Activated gamma-delta T cell treated with Interleukin-2 at 50 U/mL for 16 hours (primary cell): ENCODE data around the gene VPS9D1.
A peak's percentile ranks its signal among the peaks of the same experiment; 100 is the strongest.
"Not testable (repeated sequence)": the region's sequence is repeated elsewhere in the genome, so short reads cannot be mapped to it uniquely, and the experiment has no call there.

Experiments used
- DNase-seq: peaks from one replicate; pipeline ENCODE4 v3.0.0-alpha.2; 2020

VPS9D1 gene

GRCh38 chr16:89691986-89692569 lies 28.6 kb downstream of the VPS9D1 start:
- no peak for DNase-seq

GRCh38 chr16:89691231-89691985 lies 29.3 kb downstream of the VPS9D1 start:
- no peak for DNase-seq

GRCh38 chr16:89690392-89690901 lies 30.3 kb downstream of the VPS9D1 start:
- no peak for DNase-seq

- not testable (repeated sequence) for DNase-seq
Measured at GRCh38 chr16:89689621-89690020, 31.1 kb downstream of the VPS9D1 start.

- no peak for DNase-seq
Measured at GRCh38 chr16:89689142-89689541, 31.6 kb downstream of the VPS9D1 start.

GRCh38 chr16:89688395-89688794 lies 32.3 kb downstream of the VPS9D1 start:
- no peak for DNase-seq

- no peak for DNase-seq
Measured at GRCh38 chr16:89687092-89687940, 33.4 kb downstream of the VPS9D1 start.

- DNase-seq = peak; percentile 83
Measured at GRCh38 chr16:89686520-89687091, 34.1 kb downstream of the VPS9D1 start, which contains the start of gene CDK10. Gene CDK10, plus strand, starts transcription at chr16:89686689. Its CDS starts 22 bp downstream, at chr16:89686711.

- DNase-seq = no peak
Measured at GRCh38 chr16:89685916-89686315, 34.8 kb downstream of the VPS9D1 start.

- no peak for DNase-seq
Measured at GRCh38 chr16:89678258-89678657, 42.4 kb downstream of the VPS9D1 start.

- no peak for DNase-seq
Measured at GRCh38 chr16:89672177-89672941, 48.3 kb downstream of the VPS9D1 start.

- DNase-seq = not testable (repeated sequence)
Measured at GRCh38 chr16:89671565-89671964, 49.1 kb downstream of the VPS9D1 start.

GRCh38 chr16:89670496-89671431 lies 49.9 kb downstream of the VPS9D1 start:
- DNase-seq = no peak

GRCh38 chr16:89669755-89670154 lies 50.9 kb downstream of the VPS9D1 start:
- DNase-seq = no peak

GRCh38 chr16:89668790-89669158 lies 51.9 kb downstream of the VPS9D1 start:
- no peak for DNase-seq

GRCh38 chr16:89667633-89668032 lies 53.1 kb downstream of the VPS9D1 start:
- DNase-seq = no peak

GRCh38 chr16:89667000-89667399 lies 53.7 kb downstream of the VPS9D1 start:
- DNase-seq = not testable (repeated sequence)

- not testable (repeated sequence) for DNase-seq
Measured at GRCh38 chr16:89664238-89664637, 56.5 kb downstream of the VPS9D1 start.

GRCh38 chr16:89661215-89661614 lies 59.5 kb downstream of the VPS9D1 start:
- DNase-seq = no peak

GRCh38 chr16:89660146-89660545 lies 60.6 kb downstream of the VPS9D1 start:
- no peak for DNase-seq
